WTC11 (cell line): Measurements from ENCODE around the gene AGAP1. TPM values are rescaled to one million over a fixed set of nuclear protein-coding genes. Genes with fewer than 3 reads are reported as not detected.

ENCODE experiments used
- ATAC-seq: fragments of 200-7000 bp; cut with Tn5 transposase; 2 replicates; pipeline ENCODE4 v1.10.0; 2021; ENCODE audit warnings: mild to moderate bottlenecking, moderate library complexity
- CTCF ChIA-PET: fragments of 300-600 bp; sonication (Branson Sonifier 250); formaldehyde crosslinking; loops from one replicate; lab custom pipeline; 2021; ENCODE audit warnings: antibody characterized with exemption; lab: Charles Lee
- POLR2A ChIA-PET: fragments of 350-600 bp; sonication (Branson Sonifier 250); formaldehyde crosslinking; loops from one replicate; lab custom pipeline; 2021; ENCODE audit warnings: antibody characterized with exemption; lab: Charles Lee
- DNase-seq: peaks from one replicate; pipeline ENCODE4 v3.0.0; 2021; ENCODE audit warnings: low spot score
- H3K27ac Mint-ChIP-seq: 2 replicates; pipeline ENCODE4 v1.8.0; 2021; ENCODE audit warnings: mixed read lengths
- H3K27me3 Mint-ChIP-seq: 2 replicates; pipeline ENCODE4 v1.8.0; 2021; ENCODE audit warnings: low read depth, mild to moderate bottlenecking, moderate library complexity, mixed read lengths
- H3K36me3 Mint-ChIP-seq: 2 replicates; pipeline ENCODE4 v1.8.0; 2021; ENCODE audit warnings: mixed read lengths
- H3K4me1 Mint-ChIP-seq: 2 replicates; pipeline ENCODE4 v1.8.0; 2022; ENCODE audit warnings: mixed read lengths
- H3K4me3 Mint-ChIP-seq: 2 replicates; pipeline ENCODE4 v1.8.0; 2021; ENCODE audit warnings: mild to moderate bottlenecking, moderate library complexity, mixed read lengths
- H3K9me3 Mint-ChIP-seq: 2 replicates; pipeline ENCODE4 v1.8.0; 2021; ENCODE audit warnings: mixed read lengths
- GRHL2 ChIP-seq: fragments of 250-450 bp; sonication (Bioruptor Pico); IDR thresholded peaks from 2 replicates; pipeline ENCODE4 v1.8.0; 2022; ENCODE audit warnings: mild to moderate bottlenecking, moderate library complexity; ENCODE audit not compliant: insufficient replicate concordance, severe bottlenecking
- ZNF396 ChIP-seq: fragments of 250-450 bp; sonication (Bioruptor Pico); IDR thresholded peaks from 2 replicates; pipeline ENCODE4 v1.8.0; 2021; ENCODE audit warnings: mild to moderate bottlenecking, moderate library complexity, borderline replicate concordance
- total RNA-seq: library from RNA; stranded (reverse); gene quantifications from 3 replicates; pipeline ENCODE4 v1.2.3, GENCODE V29; 2021
- TF ChIP-seq, protein P1 (sequence below): fragments of 250-450 bp; sonication (Bioruptor Pico); IDR thresholded peaks from 2 replicates; pipeline ENCODE4 v1.8.0; 2021; ENCODE audit warnings: mild to moderate bottlenecking
- TF ChIP-seq, protein P2 (sequence below): fragments of 250-450 bp; sonication (Bioruptor Pico); IDR thresholded peaks from 2 replicates; pipeline ENCODE4 v1.9.0; 2021; ENCODE audit warnings: moderate library complexity, mild to moderate bottlenecking, inconsistent platforms, borderline replicate concordance
- TF ChIP-seq, protein P3 (sequence below): sonication (generic); formaldehyde crosslinking; IDR thresholded peaks from 2 replicates; pipeline ENCODE4 v1.8.0; 2022; ENCODE audit warnings: mild to moderate bottlenecking, missing genetic modification reagents
- TF ChIP-seq, protein P4 (sequence below): fragments of 250-450 bp; sonication (Bioruptor Pico); IDR thresholded peaks from 2 replicates; pipeline ENCODE4 v1.9.0; 2021; ENCODE audit warnings: mild to moderate bottlenecking
- TF ChIP-seq, protein P5 (sequence below): fragments of 200-600 bp; IDR thresholded peaks from 2 replicates; pipeline ENCODE4 v1.8.0; 2022; ENCODE audit warnings: antibody characterized with exemption
- TF ChIP-seq, protein P6 (sequence below): sonication (generic); formaldehyde crosslinking; IDR thresholded peaks from 2 replicates; pipeline ENCODE4 v1.8.0; 2023; ENCODE audit warnings: missing genetic modification reagents, mild to moderate bottlenecking, borderline replicate concordance
- TF ChIP-seq, protein P7 (sequence below): sonication (generic); formaldehyde crosslinking; IDR thresholded peaks from 2 replicates; pipeline ENCODE4 v1.8.1; 2023; ENCODE audit warnings: mild to moderate bottlenecking, moderate library complexity, missing genetic modification reagents

AGAP1 gene
- total RNA-seq, 1 experiment from 2014 or later, result 49.3 TPM

DNA sequence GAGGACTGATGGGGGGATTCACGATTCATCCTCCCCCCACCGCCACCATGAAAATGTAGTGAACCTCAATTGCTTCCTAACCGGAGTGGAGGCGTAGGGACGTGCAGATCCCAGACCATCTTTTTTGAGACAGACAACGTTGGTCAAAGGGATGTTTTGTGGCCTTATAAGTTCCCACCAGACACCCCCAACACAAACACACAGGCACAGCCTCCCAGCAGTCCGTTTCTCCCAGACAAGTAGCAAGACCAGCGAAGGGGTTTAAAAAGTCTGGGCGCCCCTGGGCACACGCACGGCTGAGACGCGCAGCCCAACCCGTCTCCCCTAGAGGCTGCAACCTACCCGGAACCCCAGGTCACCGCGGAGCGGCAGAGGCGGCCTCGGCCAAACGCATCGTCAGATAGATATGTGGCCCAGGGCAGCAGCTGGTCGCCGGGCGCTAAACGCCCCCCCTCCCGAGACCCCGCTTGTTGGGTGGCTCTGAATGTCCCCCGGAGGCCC is 673.0 kb downstream of the AGAP1 start:
- peak overlapping the region; percentile 75 for H3K4me3 Mint-ChIP-seq
- no peak overlapping the region for H3K27ac Mint-ChIP-seq

More for the DNA sequence above, 673.0 kb downstream of the AGAP1 start:
- POLR2A ChIA-PET, result interaction anchor here (0.5 kb wide), 1 partner anchor 80 kb away, joined by 3 read pairs; no protein-coding TSS in a partner anchor
- H3K9me3 Mint-ChIP-seq, result no peaks in the 10 kb centered on the region
- DNase-seq, result peak; percentile 45
- H3K27me3 Mint-ChIP-seq, result peaks cover 86% of the 10 kb centered on the region
- peaks cover 60% of the 10 kb centered on the region for H3K4me1 Mint-ChIP-seq
- H3K36me3 Mint-ChIP-seq, result peaks cover 7% of the 10 kb centered on the region
- ATAC-seq, result no peak
- TF ChIP-seq, protein P1, sequence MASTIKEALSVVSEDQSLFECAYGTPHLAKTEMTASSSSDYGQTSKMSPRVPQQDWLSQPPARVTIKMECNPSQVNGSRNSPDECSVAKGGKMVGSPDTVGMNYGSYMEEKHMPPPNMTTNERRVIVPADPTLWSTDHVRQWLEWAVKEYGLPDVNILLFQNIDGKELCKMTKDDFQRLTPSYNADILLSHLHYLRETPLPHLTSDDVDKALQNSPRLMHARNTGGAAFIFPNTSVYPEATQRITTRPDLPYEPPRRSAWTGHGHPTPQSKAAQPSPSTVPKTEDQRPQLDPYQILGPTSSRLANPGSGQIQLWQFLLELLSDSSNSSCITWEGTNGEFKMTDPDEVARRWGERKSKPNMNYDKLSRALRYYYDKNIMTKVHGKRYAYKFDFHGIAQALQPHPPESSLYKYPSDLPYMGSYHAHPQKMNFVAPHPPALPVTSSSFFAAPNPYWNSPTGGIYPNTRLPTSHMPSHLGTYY, result no peak
- TF ChIP-seq, protein P2, sequence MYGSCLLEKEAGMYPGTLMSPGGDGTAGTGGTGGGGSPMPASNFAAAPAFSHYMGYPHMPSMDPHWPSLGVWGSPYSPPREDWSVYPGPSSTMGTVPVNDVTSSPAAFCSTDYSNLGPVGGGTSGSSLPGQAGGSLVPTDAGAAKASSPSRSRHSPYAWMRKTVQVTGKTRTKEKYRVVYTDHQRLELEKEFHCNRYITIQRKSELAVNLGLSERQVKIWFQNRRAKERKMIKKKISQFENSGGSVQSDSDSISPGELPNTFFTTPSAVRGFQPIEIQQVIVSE (CRISPR knock-in tag), result no peak
- TF ChIP-seq ZNF396 (CRISPR knock-in tag) (no peak), GRHL2 (CRISPR knock-in tag) (no peak)
- TF ChIP-seq, protein P3, sequence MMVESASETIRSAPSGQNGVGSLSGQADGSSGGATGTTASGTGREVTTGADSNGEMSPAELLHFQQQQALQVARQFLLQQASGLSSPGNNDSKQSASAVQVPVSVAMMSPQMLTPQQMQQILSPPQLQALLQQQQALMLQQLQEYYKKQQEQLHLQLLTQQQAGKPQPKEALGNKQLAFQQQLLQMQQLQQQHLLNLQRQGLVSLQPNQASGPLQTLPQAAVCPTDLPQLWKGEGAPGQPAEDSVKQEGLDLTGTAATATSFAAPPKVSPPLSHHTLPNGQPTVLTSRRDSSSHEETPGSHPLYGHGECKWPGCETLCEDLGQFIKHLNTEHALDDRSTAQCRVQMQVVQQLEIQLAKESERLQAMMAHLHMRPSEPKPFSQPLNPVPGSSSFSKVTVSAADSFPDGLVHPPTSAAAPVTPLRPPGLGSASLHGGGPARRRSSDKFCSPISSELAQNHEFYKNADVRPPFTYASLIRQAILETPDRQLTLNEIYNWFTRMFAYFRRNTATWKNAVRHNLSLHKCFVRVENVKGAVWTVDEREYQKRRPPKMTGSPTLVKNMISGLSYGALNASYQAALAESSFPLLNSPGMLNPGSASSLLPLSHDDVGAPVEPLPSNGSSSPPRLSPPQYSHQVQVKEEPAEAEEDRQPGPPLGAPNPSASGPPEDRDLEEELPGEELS (CRISPR knock-in tag), result 0 out of 2 replicates have a peak, but pooled peaks have one; percentile 30
- TF ChIP-seq, protein P4, sequence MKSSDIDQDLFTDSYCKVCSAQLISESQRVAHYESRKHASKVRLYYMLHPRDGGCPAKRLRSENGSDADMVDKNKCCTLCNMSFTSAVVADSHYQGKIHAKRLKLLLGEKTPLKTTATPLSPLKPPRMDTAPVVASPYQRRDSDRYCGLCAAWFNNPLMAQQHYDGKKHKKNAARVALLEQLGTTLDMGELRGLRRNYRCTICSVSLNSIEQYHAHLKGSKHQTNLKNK (CRISPR knock-in tag), result no peak
- TF ChIP-seq, protein P5, sequence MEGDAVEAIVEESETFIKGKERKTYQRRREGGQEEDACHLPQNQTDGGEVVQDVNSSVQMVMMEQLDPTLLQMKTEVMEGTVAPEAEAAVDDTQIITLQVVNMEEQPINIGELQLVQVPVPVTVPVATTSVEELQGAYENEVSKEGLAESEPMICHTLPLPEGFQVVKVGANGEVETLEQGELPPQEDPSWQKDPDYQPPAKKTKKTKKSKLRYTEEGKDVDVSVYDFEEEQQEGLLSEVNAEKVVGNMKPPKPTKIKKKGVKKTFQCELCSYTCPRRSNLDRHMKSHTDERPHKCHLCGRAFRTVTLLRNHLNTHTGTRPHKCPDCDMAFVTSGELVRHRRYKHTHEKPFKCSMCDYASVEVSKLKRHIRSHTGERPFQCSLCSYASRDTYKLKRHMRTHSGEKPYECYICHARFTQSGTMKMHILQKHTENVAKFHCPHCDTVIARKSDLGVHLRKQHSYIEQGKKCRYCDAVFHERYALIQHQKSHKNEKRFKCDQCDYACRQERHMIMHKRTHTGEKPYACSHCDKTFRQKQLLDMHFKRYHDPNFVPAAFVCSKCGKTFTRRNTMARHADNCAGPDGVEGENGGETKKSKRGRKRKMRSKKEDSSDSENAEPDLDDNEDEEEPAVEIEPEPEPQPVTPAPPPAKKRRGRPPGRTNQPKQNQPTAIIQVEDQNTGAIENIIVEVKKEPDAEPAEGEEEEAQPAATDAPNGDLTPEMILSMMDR, result no peak
- TF ChIP-seq, protein P6, sequence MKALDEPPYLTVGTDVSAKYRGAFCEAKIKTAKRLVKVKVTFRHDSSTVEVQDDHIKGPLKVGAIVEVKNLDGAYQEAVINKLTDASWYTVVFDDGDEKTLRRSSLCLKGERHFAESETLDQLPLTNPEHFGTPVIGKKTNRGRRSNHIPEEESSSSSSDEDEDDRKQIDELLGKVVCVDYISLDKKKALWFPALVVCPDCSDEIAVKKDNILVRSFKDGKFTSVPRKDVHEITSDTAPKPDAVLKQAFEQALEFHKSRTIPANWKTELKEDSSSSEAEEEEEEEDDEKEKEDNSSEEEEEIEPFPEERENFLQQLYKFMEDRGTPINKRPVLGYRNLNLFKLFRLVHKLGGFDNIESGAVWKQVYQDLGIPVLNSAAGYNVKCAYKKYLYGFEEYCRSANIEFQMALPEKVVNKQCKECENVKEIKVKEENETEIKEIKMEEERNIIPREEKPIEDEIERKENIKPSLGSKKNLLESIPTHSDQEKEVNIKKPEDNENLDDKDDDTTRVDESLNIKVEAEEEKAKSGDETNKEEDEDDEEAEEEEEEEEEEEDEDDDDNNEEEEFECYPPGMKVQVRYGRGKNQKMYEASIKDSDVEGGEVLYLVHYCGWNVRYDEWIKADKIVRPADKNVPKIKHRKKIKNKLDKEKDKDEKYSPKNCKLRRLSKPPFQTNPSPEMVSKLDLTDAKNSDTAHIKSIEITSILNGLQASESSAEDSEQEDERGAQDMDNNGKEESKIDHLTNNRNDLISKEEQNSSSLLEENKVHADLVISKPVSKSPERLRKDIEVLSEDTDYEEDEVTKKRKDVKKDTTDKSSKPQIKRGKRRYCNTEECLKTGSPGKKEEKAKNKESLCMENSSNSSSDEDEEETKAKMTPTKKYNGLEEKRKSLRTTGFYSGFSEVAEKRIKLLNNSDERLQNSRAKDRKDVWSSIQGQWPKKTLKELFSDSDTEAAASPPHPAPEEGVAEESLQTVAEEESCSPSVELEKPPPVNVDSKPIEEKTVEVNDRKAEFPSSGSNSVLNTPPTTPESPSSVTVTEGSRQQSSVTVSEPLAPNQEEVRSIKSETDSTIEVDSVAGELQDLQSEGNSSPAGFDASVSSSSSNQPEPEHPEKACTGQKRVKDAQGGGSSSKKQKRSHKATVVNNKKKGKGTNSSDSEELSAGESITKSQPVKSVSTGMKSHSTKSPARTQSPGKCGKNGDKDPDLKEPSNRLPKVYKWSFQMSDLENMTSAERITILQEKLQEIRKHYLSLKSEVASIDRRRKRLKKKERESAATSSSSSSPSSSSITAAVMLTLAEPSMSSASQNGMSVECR (CRISPR knock-in tag), result no peak
- TF ChIP-seq, protein P7, sequence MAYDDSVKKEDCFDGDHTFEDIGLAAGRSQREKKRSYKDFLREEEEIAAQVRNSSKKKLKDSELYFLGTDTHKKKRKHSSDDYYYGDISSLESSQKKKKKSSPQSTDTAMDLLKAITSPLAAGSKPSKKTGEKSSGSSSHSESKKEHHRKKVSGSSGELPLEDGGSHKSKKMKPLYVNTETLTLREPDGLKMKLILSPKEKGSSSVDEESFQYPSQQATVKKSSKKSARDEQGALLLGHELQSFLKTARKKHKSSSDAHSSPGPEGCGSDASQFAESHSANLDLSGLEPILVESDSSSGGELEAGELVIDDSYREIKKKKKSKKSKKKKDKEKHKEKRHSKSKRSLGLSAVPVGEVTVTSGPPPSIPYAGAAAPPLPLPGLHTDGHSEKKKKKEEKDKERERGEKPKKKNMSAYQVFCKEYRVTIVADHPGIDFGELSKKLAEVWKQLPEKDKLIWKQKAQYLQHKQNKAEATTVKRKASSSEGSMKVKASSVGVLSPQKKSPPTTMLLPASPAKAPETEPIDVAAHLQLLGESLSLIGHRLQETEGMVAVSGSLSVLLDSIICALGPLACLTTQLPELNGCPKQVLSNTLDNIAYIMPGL (CRISPR knock-in tag), result peak; percentile 9; the same call in 1 of the 2 replicates
- CTCF ChIA-PET, result interaction anchor here (0.7 to 2.6 kb wide), 5 partner anchors 11 to 387 kb away, joined by 3 to 12 read pairs (median 7); no protein-coding TSS in a partner anchor
